A549 (cell line): ENCODE data around the gene PSMA4. TPM values are rescaled to one million over a fixed set of nuclear protein-coding genes. Genes with fewer than 3 reads are reported as not detected.

Experiments used
- ATAC-seq, 2 experiments: fragments of 200-7000 bp in 1 of 2; fragments of >200 bp in 1 of 2; cut with Nextera tagmentation in 1 of 2; cut with Tn5 transposase in 1 of 2; 3 replicates each; pipeline versions ENCODE4 v1.8.0 to v1.9.1; 2018 to 2020; ENCODE audit warnings: mild to moderate bottlenecking in 1 of 2, moderate library complexity in 1 of 2
- CTCF ChIA-PET: fragments of 300-600 bp; sonication (Branson Sonifier 250); formaldehyde crosslinking; extraction: SDS; loops from one replicate; lab custom pipeline; 2021; ENCODE audit warnings: antibody characterized with exemption, inconsistent platforms; lab: Yijun Ruan, JAX
- POLR2A ChIA-PET: fragments of 350-600 bp; formaldehyde crosslinking; extraction: SDS; loops from one replicate; lab custom pipeline; 2021; ENCODE audit warnings: antibody characterized with exemption, inconsistent platforms; lab: Yijun Ruan, JAX
- DNase-seq, 2 experiments: peaks; one replicate each; pipeline versions ENCODE4 v3.0.0 to v3.0.0-alpha.2; 2011 to 2016; ENCODE audit warnings: low read depth in 1 of 2, low spot score in 1 of 2
- FAIRE-seq: peaks from 2 replicates; lab custom pipeline; 2011; peaks lifted over from hg19 to GRCh38; lab: Jason Lieb, UNC
- H3K27ac ChIP-seq, 2 experiments: fragments of >200 bp; sonication (Bioruptor Twin); formaldehyde crosslinking; 3 replicates each; pipeline ENCODE4 v1.5.1; 2016 to 2017
- H3K4me1 ChIP-seq: fragments of >200 bp; sonication (Bioruptor Twin); formaldehyde crosslinking; 3 replicates; pipeline ENCODE4 v1.6.1; 2016
- H3K4me2 ChIP-seq: fragments of >200 bp; sonication (Bioruptor Twin); formaldehyde crosslinking; 3 replicates; pipeline ENCODE4 v1.6.1; 2016
- H3K4me3 ChIP-seq: fragments of >200 bp; sonication (Bioruptor Twin); formaldehyde crosslinking; 3 replicates; pipeline ENCODE4 v1.5.1; 2016
- H3K9me3 ChIP-seq: fragments of >200 bp; sonication (Bioruptor Twin); formaldehyde crosslinking; 3 replicates; pipeline ENCODE4 v1.6.1; 2016
- CEBPB ChIP-seq, 2 experiments: fragments of >200 bp in 1 of 2; sonication (Bioruptor Twin) in 1 of 2; formaldehyde crosslinking in 1 of 2; IDR thresholded peaks; 2 replicates each; pipeline ENCODE4 v1.6.1; 2012 to 2016
- E2F6 ChIP-seq: IDR thresholded peaks from 2 replicates; pipeline ENCODE4 v1.6.1; 2012; ENCODE audit warnings: low read depth, borderline replicate concordance
- EP300 ChIP-seq, 2 experiments: fragments of >200 bp; sonication (Bioruptor Twin); formaldehyde crosslinking; IDR thresholded peaks; 2 replicates in 1 of 2; 3 replicates in 1 of 2; pipeline ENCODE4 v1.6.1; 2016 to 2017
- FOXS1 ChIP-seq: fragments of 250-450 bp; sonication (Bioruptor Pico); IDR thresholded peaks from 2 replicates; pipeline ENCODE4 v1.5.0; 2020; ENCODE audit warnings: mild to moderate bottlenecking, moderate library complexity
- GATA3 ChIP-seq: IDR thresholded peaks from 2 replicates; pipeline ENCODE4 v1.6.1; 2012; ENCODE audit warnings: borderline replicate concordance
- HMGXB4 ChIP-seq: fragments of 250-450 bp; sonication (Bioruptor Pico); IDR thresholded peaks from 2 replicates; pipeline ENCODE4 v1.5.0; 2021; ENCODE audit warnings: mild to moderate bottlenecking, moderate library complexity, borderline replicate concordance
- HOXA7 ChIP-seq: fragments of 250-450 bp; sonication (Bioruptor Pico); IDR thresholded peaks from 2 replicates; pipeline ENCODE4 v1.5.0; 2020; ENCODE audit warnings: mild to moderate bottlenecking, moderate library complexity
- HOXB13 ChIP-seq: fragments of 250-450 bp; sonication (Bioruptor Pico); IDR thresholded peaks from 2 replicates; pipeline ENCODE4 v1.5.0; 2020; ENCODE audit warnings: low read depth, mild to moderate bottlenecking, moderate library complexity
- JUN ChIP-seq, 2 experiments: fragments of >200 bp; sonication (Bioruptor Twin); formaldehyde crosslinking; IDR thresholded peaks; 2 replicates in 1 of 2; 3 replicates in 1 of 2; pipeline ENCODE4 v1.6.1; 2016 to 2017
- KDM1A ChIP-seq: fragments of 200-600 bp; sonication (generic); IDR thresholded peaks from 2 replicates; pipeline ENCODE4 v1.6.1; 2016; ENCODE audit warnings: low read depth, mild to moderate bottlenecking
- KDM5A ChIP-seq: fragments of 200-600 bp; sonication (generic); IDR thresholded peaks from 2 replicates; pipeline ENCODE4 v1.6.1; 2016; ENCODE audit warnings: antibody characterized with exemption, mild to moderate bottlenecking
- NPAS2 ChIP-seq: fragments of 250-450 bp; sonication (Bioruptor Pico); IDR thresholded peaks from 2 replicates; pipeline ENCODE4 v1.8.0; 2022; ENCODE audit warnings: mild to moderate bottlenecking, moderate library complexity, borderline replicate concordance
- NR3C1 ChIP-seq: fragments of >200 bp; sonication (Bioruptor Twin); formaldehyde crosslinking; IDR thresholded peaks from 3 replicates; pipeline ENCODE4 v1.6.1; 2017
- PHF8 ChIP-seq: fragments of 200-600 bp; sonication (generic); IDR thresholded peaks from 2 replicates; pipeline ENCODE4 v1.6.1; 2016; ENCODE audit warnings: low read depth, mild to moderate bottlenecking, antibody characterized with exemption, moderate library complexity, borderline replicate concordance
- POLR2A ChIP-seq: IDR thresholded peaks from 2 replicates; pipeline ENCODE4 v1.6.1; 2012; ENCODE audit warnings: mild to moderate bottlenecking, low read length
- RARB ChIP-seq: fragments of 250-450 bp; sonication (Bioruptor Pico); IDR thresholded peaks from 2 replicates; pipeline ENCODE4 v1.8.0; 2021; ENCODE audit warnings: mild to moderate bottlenecking, moderate library complexity
- RCOR1 ChIP-seq: fragments of 150-350 bp; IDR thresholded peaks from 2 replicates; pipeline ENCODE4 v1.6.1; 2014; ENCODE audit warnings: antibody characterized with exemption, low read length, low read depth
- TFCP2L1 ChIP-seq: fragments of 250-450 bp; sonication (Bioruptor Pico); IDR thresholded peaks from 2 replicates; pipeline ENCODE4 v1.5.0; 2021; ENCODE audit warnings: mild to moderate bottlenecking
- USF2 ChIP-seq: fragments of 450-650 bp; IDR thresholded peaks from 2 replicates; pipeline ENCODE4 v1.6.1; 2014; ENCODE audit warnings: antibody characterized with exemption
- ZFP36 ChIP-seq: fragments of 450-650 bp; IDR thresholded peaks from 2 replicates; pipeline ENCODE4 v1.6.1; 2014; ENCODE audit warnings: borderline replicate concordance; ENCODE audit not compliant: partially characterized antibody
- WGBS: methylation state at CpG from one replicate; pipeline ENCODE4 v1.1.6; 2017; ENCODE audit errors: missing lambda C conversion rate; 5-methylcytosine and 5-hydroxymethylcytosine counted together
- polyA plus RNA-seq, 4 experiments: library from polyadenylated mRNA; depleted of rRNA in 3 of 4; stranded (reverse); fragments of >200 nt; fragmentation: RNase III in 1 of 4; extraction: RNeasy Plus Mini Kit Qiagen cat#74134 plus additional on column Dnase treatment in 1 of 4; gene quantifications; 2 replicates in 3 of 4; 3 replicates in 1 of 4; pipeline ENCODE4 v1.2.3, GENCODE V29; 2011 to 2017
- TF ChIP-seq, protein P1 (sequence below): IDR thresholded peaks from 2 replicates; pipeline ENCODE4 v1.6.1; 2012
- TF ChIP-seq, protein P2 (sequence below): fragments of >200 bp; sonication (Bioruptor Twin); formaldehyde crosslinking; IDR thresholded peaks from 3 replicates; pipeline ENCODE4 v1.5.1; 2016

Gene PSMA4
- polyA plus RNA-seq, 2 of the 4 experiments (the other 2 are of a cell fraction), result 589 to 719 TPM

DNA sequence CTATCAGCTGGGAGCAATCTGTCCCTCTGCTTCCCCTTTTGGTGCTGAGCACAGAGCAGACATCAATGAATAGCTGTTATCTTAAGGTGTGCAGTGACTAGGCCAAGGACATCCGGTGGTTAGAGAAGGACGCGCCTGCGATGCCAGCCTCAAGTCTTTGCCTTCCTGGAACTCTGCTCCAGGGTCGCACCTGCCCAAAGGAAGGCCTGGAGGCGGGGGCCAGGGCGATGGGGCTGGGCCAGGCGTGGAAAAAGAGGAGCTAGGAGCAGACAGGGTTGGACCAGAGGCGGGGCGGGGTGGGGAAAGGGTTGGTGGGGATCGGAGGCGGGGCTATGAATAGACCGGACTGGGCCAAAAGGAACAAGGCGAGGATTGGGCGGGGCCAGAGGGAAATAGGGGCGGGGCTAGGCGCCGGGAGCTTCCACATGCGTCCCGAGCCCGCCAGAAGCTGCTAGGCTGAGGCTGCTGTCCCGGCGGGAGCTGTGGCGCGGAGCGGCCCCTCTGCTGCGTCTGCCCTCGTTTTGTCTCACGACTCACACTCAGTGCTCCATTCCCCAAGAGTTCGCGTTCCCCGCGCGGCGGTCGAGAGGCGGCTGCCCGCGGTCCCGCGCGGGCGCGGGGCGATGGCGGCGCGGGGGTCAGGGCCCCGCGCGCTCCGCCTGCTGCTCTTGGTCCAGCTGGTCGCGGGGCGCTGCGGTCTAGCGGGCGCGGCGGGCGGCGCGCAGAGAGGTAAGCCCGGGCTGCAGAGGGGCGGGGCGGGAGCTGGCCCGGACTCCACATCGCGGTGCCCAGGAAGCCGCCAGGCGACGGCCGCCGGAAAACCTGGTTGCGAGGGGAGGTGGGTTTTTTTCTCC lies 25.1 kb downstream of the PSMA4 start, which contains the start of gene CHRNA5 (continued):
- TF ChIP-seq EP300 (IDR thresholded peaks at IDR 0.05) (no peak), RARB (CRISPR knock-in tag) (no peak), RCOR1 (no peak)
- TF ChIP-seq, all 56 proteins: peak for 11

GRCh38 chr15:78565951-78566774 lies 25.9 kb downstream of the PSMA4 start:
- ATAC-seq, result peak; percentile 75
- no peaks in the 10 kb centered on the region for H3K9me3 ChIP-seq
- H3K4me2 ChIP-seq, result peak overlapping the region; percentile 85
- peak; percentile 55 to 76 for DNase-seq
- ChIA-PET CTCF (interaction anchor here (0.7 to 3.2 kb wide), 22 partner anchors 10 to 341 kb away, joined by 3 to 25 read pairs (median 4); partner anchors contain the start of genes HYKK and PSMA4), POLR2A (interaction anchor here (0.7 to 2.6 kb wide), 11 partner anchors 11 to 267 kb away, joined by 3 to 69 read pairs (median 9); partner anchors contain the start of genes HYKK, IREB2, PSMA4 and SKIC8)
- peak overlapping the region; percentile 85 to 94 for H3K27ac ChIP-seq
- TF ChIP-seq KDM1A (no peak), PHF8 (no peak), USF2 (no peak), NR3C1 (no peak), POLR2A (no peak), HOXB13 (CRISPR knock-in tag) (no peak), ZFP36 (no peak), E2F6 (peak; percentile 36; the same call in 1 of the 2 replicates)
- TF ChIP-seq, protein P1, sequence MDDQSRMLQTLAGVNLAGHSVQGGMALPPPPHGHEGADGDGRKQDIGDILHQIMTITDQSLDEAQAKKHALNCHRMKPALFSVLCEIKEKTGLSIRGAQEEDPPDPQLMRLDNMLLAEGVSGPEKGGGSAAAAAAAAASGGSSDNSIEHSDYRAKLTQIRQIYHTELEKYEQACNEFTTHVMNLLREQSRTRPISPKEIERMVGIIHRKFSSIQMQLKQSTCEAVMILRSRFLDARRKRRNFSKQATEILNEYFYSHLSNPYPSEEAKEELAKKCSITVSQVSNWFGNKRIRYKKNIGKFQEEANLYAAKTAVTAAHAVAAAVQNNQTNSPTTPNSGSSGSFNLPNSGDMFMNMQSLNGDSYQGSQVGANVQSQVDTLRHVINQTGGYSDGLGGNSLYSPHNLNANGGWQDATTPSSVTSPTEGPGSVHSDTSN, result peak; percentile 7; the same call in 1 of the 2 replicates
- TF ChIP-seq, protein P2, sequence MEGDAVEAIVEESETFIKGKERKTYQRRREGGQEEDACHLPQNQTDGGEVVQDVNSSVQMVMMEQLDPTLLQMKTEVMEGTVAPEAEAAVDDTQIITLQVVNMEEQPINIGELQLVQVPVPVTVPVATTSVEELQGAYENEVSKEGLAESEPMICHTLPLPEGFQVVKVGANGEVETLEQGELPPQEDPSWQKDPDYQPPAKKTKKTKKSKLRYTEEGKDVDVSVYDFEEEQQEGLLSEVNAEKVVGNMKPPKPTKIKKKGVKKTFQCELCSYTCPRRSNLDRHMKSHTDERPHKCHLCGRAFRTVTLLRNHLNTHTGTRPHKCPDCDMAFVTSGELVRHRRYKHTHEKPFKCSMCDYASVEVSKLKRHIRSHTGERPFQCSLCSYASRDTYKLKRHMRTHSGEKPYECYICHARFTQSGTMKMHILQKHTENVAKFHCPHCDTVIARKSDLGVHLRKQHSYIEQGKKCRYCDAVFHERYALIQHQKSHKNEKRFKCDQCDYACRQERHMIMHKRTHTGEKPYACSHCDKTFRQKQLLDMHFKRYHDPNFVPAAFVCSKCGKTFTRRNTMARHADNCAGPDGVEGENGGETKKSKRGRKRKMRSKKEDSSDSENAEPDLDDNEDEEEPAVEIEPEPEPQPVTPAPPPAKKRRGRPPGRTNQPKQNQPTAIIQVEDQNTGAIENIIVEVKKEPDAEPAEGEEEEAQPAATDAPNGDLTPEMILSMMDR, result 0 out of 3 replicates have a peak, but pooled peaks have one; percentile 7
- peak overlapping the region; percentile 73 for H3K4me3 ChIP-seq
- no peak for FAIRE-seq
- peaks cover 10% of the 10 kb centered on the region for H3K4me1 ChIP-seq
- WGBS, result 11% methylated on average over 19 of the region's 19 CpGs

DNA sequence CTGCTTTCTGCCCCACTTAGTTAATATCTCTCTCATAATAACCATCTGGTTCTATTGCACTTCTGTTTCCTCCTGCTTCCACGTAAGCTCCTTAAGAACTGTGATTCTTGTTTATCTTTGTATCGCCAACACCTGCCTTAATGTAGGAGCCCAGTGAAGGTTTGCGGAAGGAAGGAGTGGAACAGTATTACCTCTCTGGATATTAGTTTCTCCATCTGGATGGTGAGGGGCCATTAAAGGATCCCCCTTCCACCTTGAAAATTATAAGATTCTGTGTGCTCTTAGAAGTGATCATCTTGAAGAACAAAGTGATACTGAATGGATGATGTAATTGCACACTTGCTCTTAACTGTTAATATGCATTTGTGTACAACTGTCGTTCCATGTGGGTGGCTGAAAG lies 27.3 kb downstream of the PSMA4 start:
- Histone ChIP-seq H3K4me2 (no peak overlapping the region), H3K9me3 (no peaks in the 10 kb centered on the region), H3K4me3 (no peak overlapping the region), H3K27ac (no peak overlapping the region), H3K4me1 (peaks cover 15% of the 10 kb centered on the region)
- ATAC-seq (no peak), FAIRE-seq (no peak), DNase-seq (no peak)
- CTCF ChIA-PET, result interaction anchor here (1.1 to 1.7 kb wide), 3 partner anchors 26 to 40 kb away, joined by 3 to 4 read pairs (median 4); no protein-coding TSS in a partner anchor
- POLR2A ChIA-PET, result no interaction called here
- whole genome bisulfite sequencing, result 86% methylated on average over 4 of the region's 4 CpGs
- TF ChIP-seq NPAS2 (no peak), CEBPB (IDR thresholded peaks at IDR 0.05) (no peak), NR3C1 (no peak), KDM5A (no peak), HOXA7 (CRISPR knock-in tag) (no peak), FOXS1 (CRISPR knock-in tag) (no peak), GATA3 (no peak), TFCP2L1 (CRISPR knock-in tag) (no peak), HMGXB4 (no peak), JUN (IDR thresholded peaks at IDR 0.05) (no peak)
- TF ChIP-seq, protein P2, result no peak
